Measurements from ENCODE around the gene ABTB2.

- TF ChIP-seq SP1 (IDR thresholded peaks at IDR 0.05; ENCODE audit: low read depth, low read length) (no peak), EZH2 (IDR thresholded peaks at IDR 0.05; ENCODE audit: low read depth, low read length, severe bottlenecking) (no peak), POLR2A (IDR thresholded peaks at IDR 0.05; ENCODE audit: control extremely low read depth in 1 of 2, low read depth in 2 of 2, low read length in 2 of 2) (no peak), POLR2AphosphoS5 (IDR thresholded peaks at IDR 0.05; ENCODE audit: low read depth, low read length) (no peak), SIN3A (conservative IDR thresholded peaks at IDR 0.05 in 1 of 2, IDR thresholded peaks at IDR 0.05 in 1 of 2; ENCODE audit: low read depth in 1 of 2, low read length in 2 of 2) (no peak), GTF2F1 (IDR thresholded peaks at IDR 0.05; ENCODE audit: borderline replicate concordance, low read depth, low read length) (no peak), JUN (IDR thresholded peaks at IDR 0.05; ENCODE audit: low read depth, low read length) (no peak)
- TF ChIP-seq, protein P1, sequence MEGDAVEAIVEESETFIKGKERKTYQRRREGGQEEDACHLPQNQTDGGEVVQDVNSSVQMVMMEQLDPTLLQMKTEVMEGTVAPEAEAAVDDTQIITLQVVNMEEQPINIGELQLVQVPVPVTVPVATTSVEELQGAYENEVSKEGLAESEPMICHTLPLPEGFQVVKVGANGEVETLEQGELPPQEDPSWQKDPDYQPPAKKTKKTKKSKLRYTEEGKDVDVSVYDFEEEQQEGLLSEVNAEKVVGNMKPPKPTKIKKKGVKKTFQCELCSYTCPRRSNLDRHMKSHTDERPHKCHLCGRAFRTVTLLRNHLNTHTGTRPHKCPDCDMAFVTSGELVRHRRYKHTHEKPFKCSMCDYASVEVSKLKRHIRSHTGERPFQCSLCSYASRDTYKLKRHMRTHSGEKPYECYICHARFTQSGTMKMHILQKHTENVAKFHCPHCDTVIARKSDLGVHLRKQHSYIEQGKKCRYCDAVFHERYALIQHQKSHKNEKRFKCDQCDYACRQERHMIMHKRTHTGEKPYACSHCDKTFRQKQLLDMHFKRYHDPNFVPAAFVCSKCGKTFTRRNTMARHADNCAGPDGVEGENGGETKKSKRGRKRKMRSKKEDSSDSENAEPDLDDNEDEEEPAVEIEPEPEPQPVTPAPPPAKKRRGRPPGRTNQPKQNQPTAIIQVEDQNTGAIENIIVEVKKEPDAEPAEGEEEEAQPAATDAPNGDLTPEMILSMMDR (IDR thresholded peaks at IDR 0.05; ENCODE audit: control extremely low read depth in 1 of 3, insufficient read depth in 1 of 3, low read depth in 1 of 3, low read length in 3 of 3): no peak
These were observed 124.6 kb downstream of the ABTB2 start for GRCh38 chr11:34233215-34233614.
